Measurements from ENCODE around the gene NRCAM.

DNA sequence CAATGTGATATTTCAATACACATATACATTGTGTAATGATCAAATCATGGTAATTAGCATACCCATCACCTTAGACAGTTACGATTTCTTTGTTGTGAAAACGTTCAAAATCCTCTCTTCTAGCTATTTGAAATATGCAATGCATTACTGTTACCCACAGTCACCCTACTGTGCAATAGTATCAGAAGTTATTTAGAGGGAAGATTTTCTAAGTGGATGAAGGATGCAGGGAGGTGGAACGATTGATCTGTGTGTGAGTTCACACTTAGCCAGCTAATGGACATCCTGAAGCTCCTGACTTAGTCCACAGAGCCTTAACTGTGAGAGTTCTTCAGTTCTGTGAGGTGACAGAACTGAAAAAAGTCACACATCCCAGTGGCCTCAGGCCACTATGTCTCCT is 228.9 kb downstream of the NRCAM start:
- no peak for TF ChIP-seq CTCF (IDR thresholded peaks at IDR 0.05)
- TF ChIP-seq POLR2AphosphoS5 (IDR thresholded peaks at IDR 0.05): no peak

Data from sigmoid colon (tissue), 4 donors.